Mesodermal cell (in vitro differentiated cells): ENCODE results near the gene CARD19.

ENCODE experiments used
- H3K27ac ChIP-seq: 2 replicates; pipeline ENCODE4 v1.7.0; 2013; ENCODE audit warnings: mild to moderate bottlenecking, low read depth, low read length, moderate library complexity; ENCODE audit not compliant: severe bottlenecking
- H3K36me3 ChIP-seq: 2 replicates; pipeline ENCODE4 v1.7.1; 2013; ENCODE audit warnings: mild to moderate bottlenecking, low read length, moderate library complexity; ENCODE audit not compliant: control insufficient read depth, insufficient read depth
- H3K4me1 ChIP-seq: one replicate; pipeline ENCODE4 v1.7.1; 2013; ENCODE audit warnings: mild to moderate bottlenecking, low read length; ENCODE audit not compliant: insufficient read depth, control insufficient read depth, poor library complexity, severe bottlenecking
- H3K4me3 ChIP-seq: 2 replicates; pipeline ENCODE4 v1.7.0; 2013; ENCODE audit warnings: low read length, control low read depth, mild to moderate bottlenecking; ENCODE audit not compliant: insufficient read depth, poor library complexity, severe bottlenecking; ENCODE audit errors: extremely low read depth
- H3K9me3 ChIP-seq: 2 replicates; pipeline ENCODE4 v1.7.1; 2013; ENCODE audit warnings: mild to moderate bottlenecking, low read length, moderate library complexity; ENCODE audit not compliant: control insufficient read depth
- WGBS, 2 experiments: methylation state at CpG; one replicate each; pipeline ENCODE4 v1.1.5; 2013; ENCODE audit warnings: missing lambda C conversion rate in 2 of 2; ENCODE audit not compliant: insufficient coverage in 2 of 2; 5-methylcytosine and 5-hydroxymethylcytosine counted together

The CARD19 gene

DNA sequence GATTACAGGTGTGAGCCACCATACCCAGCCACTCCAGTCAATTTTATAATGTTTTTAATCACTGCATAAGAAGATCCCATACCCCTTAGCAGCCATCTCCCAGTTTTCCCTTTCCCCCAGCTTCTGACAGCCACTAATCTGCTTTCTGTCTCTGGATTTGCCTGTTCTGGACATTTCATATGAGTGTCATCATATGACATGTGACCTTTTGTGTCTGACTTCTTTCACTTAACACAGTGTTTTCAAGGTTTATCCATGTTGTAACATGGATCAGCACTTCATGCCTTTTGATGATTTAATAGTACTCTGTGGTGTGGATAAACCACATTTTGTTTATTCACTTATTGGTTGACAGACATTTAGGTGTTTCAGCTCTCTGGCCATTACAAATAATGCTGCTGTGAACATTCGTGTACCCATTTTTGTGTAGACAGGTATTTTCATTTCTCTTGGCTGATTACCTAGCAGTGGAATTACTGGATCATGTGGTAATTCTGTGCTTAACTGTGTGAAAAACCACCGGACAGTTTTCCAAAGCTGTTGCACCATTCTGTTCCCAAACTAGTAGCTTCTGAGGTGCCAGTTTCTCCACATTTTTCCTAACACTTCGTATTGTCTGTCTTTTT is 28.9 kb upstream of the CARD19 start:
- no peak overlapping the region for H3K4me3 ChIP-seq
- no peaks in the 10 kb centered on the region for H3K9me3 ChIP-seq
- H3K27ac ChIP-seq, result no peak overlapping the region
- no peaks in the 10 kb centered on the region for H3K4me1 ChIP-seq
- 80 to 87% methylated on average over 2 to 3 of the region's 3 CpGs for WGBS, 2 experiments
- H3K36me3 ChIP-seq, result no peaks in the 10 kb centered on the region

DNA sequence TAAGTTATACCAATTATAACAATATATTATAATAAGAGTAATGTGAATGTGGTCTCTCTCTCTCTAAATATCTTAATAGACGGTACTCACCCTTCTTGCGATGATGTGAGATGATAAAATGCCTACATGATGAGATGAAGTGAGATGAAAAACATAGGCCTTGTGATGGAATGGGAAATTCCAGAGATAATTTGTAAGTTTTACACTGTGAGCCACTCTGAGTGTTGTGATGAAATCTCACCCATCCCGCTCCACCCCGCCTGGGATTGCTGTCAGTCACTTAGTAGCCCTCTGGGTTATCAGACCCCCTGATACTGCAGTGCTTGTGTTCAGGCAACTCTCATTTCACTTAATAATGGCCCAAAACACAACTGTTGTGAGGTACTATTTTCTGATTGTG is 27.1 kb upstream of the CARD19 start:
- Histone ChIP-seq H3K9me3 (no peaks in the 10 kb centered on the region), H3K4me1 (no peaks in the 10 kb centered on the region), H3K36me3 (no peaks in the 10 kb centered on the region), H3K27ac (no peak overlapping the region), H3K4me3 (no peak overlapping the region)
- WGBS, 2 experiments, result 100% methylated on average over 2 of the region's 4 CpGs; no CpG with 5 or more reads in 1 of the 2 experiments

DNA sequence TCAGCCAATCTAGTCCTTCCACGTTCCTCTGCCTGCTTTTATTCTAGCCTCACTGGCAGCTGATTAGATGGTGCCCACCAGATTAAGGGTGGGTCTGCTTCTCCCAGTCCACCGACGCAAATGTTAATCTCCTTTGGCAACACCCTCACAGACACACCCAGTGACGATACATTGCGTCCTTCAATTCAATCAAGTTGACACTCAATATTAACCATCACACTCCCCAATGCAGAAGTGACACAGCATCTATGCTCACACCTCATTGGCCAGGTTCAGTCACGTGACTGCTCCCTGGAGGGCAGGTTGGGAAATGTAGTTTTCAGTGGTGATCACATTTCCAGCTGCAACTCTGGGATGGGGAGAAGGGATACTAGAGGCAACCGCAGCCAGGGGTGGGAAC is 24.6 kb upstream of the CARD19 start:
- Histone ChIP-seq H3K9me3 (no peaks in the 10 kb centered on the region), H3K4me3 (no peak overlapping the region), H3K36me3 (no peaks in the 10 kb centered on the region), H3K4me1 (no peaks in the 10 kb centered on the region), H3K27ac (no peak overlapping the region)
- 78 to 95% methylated on average over 3 to 5 of the region's 7 CpGs for WGBS, 2 experiments

DNA sequence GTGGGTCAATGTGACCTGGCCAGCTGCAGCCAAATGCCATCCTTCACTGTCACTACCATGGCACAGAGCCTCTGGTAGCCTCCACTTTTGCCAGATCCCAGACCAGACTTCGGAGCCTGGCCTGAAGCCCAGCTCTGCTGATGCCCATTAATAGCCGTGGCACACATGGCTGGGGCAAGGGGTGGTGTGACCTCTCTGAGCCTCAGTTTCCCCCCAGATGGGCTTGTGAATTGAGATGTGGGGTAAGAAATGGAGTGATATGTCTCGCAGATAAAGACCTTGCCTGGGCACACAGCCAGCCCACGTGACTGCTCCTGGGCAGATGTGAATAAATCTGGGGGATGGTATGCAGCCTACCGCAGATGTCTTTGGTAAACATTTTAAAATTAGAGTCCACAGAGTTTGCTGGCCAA is 23.6 kb upstream of the CARD19 start:
- Histone ChIP-seq H3K9me3 (no peaks in the 10 kb centered on the region), H3K27ac (no peak overlapping the region), H3K36me3 (no peaks in the 10 kb centered on the region), H3K4me1 (no peaks in the 10 kb centered on the region), H3K4me3 (no peak overlapping the region)
- 88 to 91% methylated on average over 4 to 5 of the region's 5 CpGs for WGBS, 2 experiments

DNA sequence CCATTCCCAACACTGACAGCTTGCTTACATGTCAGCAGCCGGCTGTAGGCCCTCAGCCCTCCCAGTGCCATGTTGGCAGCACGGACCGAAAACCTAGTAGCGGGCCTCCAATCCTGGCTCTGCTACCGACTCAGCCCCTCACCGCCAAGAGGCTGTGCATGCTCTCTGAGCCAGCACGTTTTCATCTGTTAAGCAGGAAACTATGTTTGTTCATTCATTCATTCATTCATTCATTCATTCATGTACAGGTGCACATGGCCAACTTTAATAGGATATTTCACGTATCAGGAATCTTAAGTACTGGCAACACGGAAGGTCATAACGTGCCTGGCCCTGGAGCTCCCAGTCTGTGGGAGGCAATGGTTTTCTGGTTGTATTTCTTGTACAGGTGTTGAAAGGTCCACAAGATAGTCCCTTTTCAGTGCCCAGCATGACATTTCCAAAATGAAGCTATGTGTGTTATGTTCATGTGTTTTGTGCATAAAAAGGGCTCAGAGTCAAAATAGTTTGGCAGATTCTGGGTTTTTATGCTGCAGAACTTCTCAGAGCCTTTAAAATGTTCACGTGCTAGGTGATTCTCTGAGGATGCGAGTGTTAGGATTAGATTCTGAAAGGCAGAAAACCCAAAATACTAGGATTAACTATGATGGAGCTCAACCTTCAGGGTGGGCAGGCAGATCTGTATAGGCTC is 19.8 kb upstream of the CARD19 start:
- Histone ChIP-seq H3K4me3 (no peak overlapping the region), H3K4me1 (no peaks in the 10 kb centered on the region), H3K27ac (no peak overlapping the region), H3K9me3 (no peaks in the 10 kb centered on the region), H3K36me3 (no peaks in the 10 kb centered on the region)
- 92 to 93% methylated on average over 12 of the region's 12 CpGs for WGBS, 2 experiments

DNA sequence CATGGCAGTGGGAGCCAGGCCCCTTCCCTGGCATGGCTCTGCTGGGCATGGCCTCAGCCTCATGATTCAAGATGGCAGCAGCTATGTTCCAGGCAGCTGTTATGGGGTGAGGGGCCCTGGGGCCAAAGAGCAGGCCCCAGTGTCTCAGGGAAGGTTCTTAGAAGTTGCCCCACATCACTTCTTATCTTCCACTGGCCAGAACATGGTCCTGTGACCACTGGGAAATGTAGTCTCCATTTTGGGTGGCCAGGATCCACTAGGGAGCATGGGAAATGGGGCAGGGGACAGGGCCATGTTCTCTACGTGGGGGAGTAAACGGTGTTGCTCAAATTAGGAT is 19.3 kb upstream of the CARD19 start:
- no peaks in the 10 kb centered on the region for H3K36me3 ChIP-seq
- 89 to 100% methylated on average over 2 of the region's 2 CpGs for WGBS, 2 experiments

GRCh38 chr9:93077367-93077766 is 18.6 kb upstream of the CARD19 start:
- Histone ChIP-seq H3K36me3 (no peaks in the 10 kb centered on the region), H3K9me3 (no peaks in the 10 kb centered on the region), H3K4me1 (no peaks in the 10 kb centered on the region), H3K4me3 (no peak overlapping the region), H3K27ac (no peak overlapping the region)
- 80 to 100% methylated on average over 1 of the region's 1 CpG for WGBS, 2 experiments

More for the DNA sequence above, 19.3 kb upstream of the CARD19 start:
- Histone ChIP-seq H3K27ac (no peak overlapping the region), H3K4me3 (no peak overlapping the region), H3K4me1 (no peaks in the 10 kb centered on the region), H3K9me3 (no peaks in the 10 kb centered on the region)

DNA sequence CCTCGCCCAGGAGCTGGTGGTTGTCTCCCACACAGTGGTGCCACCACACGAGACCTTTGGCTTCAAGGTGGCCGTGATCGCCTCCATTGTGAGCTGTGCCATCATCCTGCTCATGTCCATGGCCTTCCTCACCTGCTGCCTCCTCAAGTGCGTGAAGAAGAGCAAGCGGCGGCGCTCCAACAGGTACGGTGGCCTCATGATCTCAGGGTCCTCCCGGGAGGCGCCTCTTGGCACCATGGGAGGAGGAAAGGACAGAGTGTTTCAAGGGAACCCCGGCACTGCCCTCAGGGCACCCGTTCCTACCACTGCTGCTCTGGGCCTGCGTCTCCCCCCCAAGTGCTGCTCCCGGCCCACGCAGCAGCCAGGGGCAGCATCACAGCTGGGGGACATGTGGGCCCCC is 18.2 kb upstream of the CARD19 start:
- no peaks in the 10 kb centered on the region for H3K36me3 ChIP-seq
- H3K27ac ChIP-seq, result no peak overlapping the region
- H3K4me3 ChIP-seq, result no peak overlapping the region
- WGBS, 2 experiments, result 91 to 94% methylated on average over 8 to 12 of the region's 16 CpGs
- H3K4me1 ChIP-seq, result no peaks in the 10 kb centered on the region
- H3K9me3 ChIP-seq, result no peaks in the 10 kb centered on the region

DNA sequence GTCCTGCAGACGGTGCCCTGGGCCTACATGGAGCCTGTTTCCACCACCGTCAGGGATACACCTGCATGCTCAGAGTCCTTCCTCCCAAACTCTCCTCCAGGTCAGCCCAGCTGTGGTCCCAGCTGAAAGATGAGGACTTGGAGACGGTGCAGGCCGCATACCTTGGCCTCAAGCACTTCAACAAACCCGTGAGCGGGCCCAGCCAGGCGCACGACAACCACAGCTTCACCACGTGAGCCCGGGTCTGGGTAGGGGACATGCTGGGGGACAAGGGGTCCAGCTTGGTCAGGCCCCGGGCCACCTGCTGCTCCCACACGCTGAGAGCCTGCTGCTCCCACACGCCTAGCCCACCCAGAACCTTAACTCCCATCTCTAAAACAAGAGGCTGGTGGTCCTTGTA is 16.6 kb upstream of the CARD19 start:
- no peaks in the 10 kb centered on the region for H3K4me1 ChIP-seq
- no peak overlapping the region for H3K27ac ChIP-seq
- no peaks in the 10 kb centered on the region for H3K9me3 ChIP-seq
- 92 to 95% methylated on average over 10 to 13 of the region's 13 CpGs for WGBS, 2 experiments
- H3K4me3 ChIP-seq, result no peak overlapping the region
- no peaks in the 10 kb centered on the region for H3K36me3 ChIP-seq

DNA sequence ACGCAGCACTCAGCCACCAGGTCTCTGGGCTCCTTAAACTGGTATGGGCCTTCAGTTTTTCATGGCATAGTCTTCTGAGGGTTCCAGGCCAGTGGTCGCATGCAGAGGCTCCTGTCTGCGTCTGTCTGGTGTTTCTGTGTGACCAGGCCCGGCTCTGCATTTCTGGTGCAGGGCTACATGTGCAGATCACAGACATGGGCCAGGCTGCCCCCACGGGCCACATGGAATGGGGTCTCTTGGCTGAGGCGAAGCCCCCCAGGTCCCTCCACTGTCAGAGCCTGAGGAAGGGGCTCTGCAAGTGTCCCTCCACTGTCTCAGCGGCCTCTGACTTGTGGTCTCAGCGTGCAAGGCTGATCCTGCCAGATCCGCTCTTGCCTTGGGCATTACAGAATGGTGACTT is 15.6 kb upstream of the CARD19 start:
- WGBS, 2 experiments, result 86 to 87% methylated on average over 6 to 8 of the region's 9 CpGs
- no peaks in the 10 kb centered on the region for H3K36me3 ChIP-seq
- H3K4me1 ChIP-seq, result no peaks in the 10 kb centered on the region
- no peak overlapping the region for H3K4me3 ChIP-seq
- H3K27ac ChIP-seq, result no peak overlapping the region
- H3K9me3 ChIP-seq, result no peaks in the 10 kb centered on the region

- WGBS, 2 experiments, result 95% methylated on average over 6 to 10 of the region's 10 CpGs
- no peaks in the 10 kb centered on the region for H3K9me3 ChIP-seq
- no peaks in the 10 kb centered on the region for H3K36me3 ChIP-seq
- H3K4me1 ChIP-seq, result no peaks in the 10 kb centered on the region
- no peak overlapping the region for H3K27ac ChIP-seq
- no peak overlapping the region for H3K4me3 ChIP-seq
These were observed 14.9 kb upstream of the CARD19 start for GRCh38 chr9:93081081-93081529.
